ENCODE results near the gene RABGEF1. TPM values are rescaled to one million over a fixed set of nuclear protein-coding genes. Genes with fewer than 3 reads are reported as not detected.
"Not testable (repeated sequence)": the region's sequence is repeated elsewhere in the genome, so short reads cannot be mapped to it uniquely, and the experiment has no call there.

The RABGEF1 gene
- polyA plus RNA-seq, 1 of the 3 experiments (the other 2 are of a cell fraction), result 25.6 TPM

DNA sequence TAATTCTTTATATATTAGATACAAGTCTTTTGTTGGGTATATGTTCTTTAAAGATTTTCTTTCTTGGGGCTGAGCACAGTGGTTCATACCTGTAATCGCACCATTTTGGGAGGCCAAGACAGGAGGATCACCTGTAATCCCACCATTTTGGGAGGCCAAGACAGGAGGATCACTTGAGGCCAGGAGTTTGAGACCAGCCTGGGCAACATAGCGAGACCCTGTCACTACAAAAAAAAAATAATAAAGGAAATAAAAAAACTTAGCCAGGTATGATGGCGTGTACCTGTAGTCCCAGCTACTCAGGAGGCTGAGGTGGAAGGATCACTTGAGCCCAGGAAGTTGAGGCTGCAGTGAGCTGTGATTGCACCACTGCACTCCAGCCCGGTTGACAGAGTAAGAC lies 29.8 kb upstream of the RABGEF1 start:
- H3K9ac ChIP-seq; H3K4me2 ChIP-seq; POLR2A ChIA-PET; H3K27ac ChIP-seq (ENCODE audit: low read depth in 2 of 2, low read length in 1 of 2); H3K9me2 ChIP-seq; DNase-seq; H2AFZ ChIP-seq (ENCODE audit: low read depth); H3K4me3 ChIP-seq (ENCODE audit: low read depth in 2 of 2, low read length in 1 of 2); H4K20me1 ChIP-seq (ENCODE audit: insufficient read depth); CTCF ChIA-PET; H3K27me3 ChIP-seq (ENCODE audit: insufficient read depth); H3K4me1 ChIP-seq (ENCODE audit: control insufficient read depth in 1 of 2, insufficient read depth in 2 of 2, low read depth in 1 of 2, low read length in 1 of 2): not testable (repeated sequence)
- peaks cover 18% of the 10 kb centered on the region; the same call in 1 of the 2 replicates for H3K9me3 ChIP-seq
- 92% methylated on average over 4 of the region's 4 CpGs for WGBS (ENCODE audit: low lambda C conversion rate)
- peaks cover 15% of the 10 kb centered on the region; the same call in 1 of the 2 replicates for H3K79me2 ChIP-seq (ENCODE audit: insufficient read depth)
- H3F3A ChIP-seq (replicated peaks; ENCODE audit: insufficient read depth), result peaks cover 10% of the 10 kb centered on the region
- peaks cover 10 to 78% of the 10 kb centered on the region in 2 experiments for H3K36me3 ChIP-seq (replicated peaks in 1 of 2; ENCODE audit: control insufficient read depth in 1 of 2, insufficient read depth in 2 of 2, low read length in 1 of 2)

DNA sequence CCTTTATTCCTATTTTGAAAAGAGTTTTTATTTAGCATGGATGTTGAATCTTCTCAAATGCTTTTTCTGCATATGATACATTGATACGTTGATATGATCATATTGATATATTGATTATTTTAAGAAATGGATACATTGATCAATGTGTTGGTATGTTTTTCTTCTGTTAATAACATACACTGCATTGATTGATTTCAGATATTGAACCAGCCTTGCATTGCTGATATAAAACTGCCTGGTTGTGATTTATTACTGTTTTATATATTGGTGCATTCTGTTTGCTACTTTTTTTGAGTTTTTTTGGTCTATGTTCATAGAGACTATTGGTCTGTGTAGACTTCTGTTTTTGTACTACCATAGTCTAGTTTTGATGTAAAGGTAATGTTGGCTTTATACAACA lies 26.8 kb upstream of the RABGEF1 start:
- H3K27ac ChIP-seq (ENCODE audit: low read depth in 2 of 2, low read length in 1 of 2), result no peak overlapping the region
- H3K4me1 ChIP-seq (ENCODE audit: control insufficient read depth in 1 of 2, insufficient read depth in 2 of 2, low read depth in 1 of 2, low read length in 1 of 2), result no peaks in the 10 kb centered on the region
- H3K36me3 ChIP-seq (replicated peaks in 1 of 2; ENCODE audit: control insufficient read depth in 1 of 2, insufficient read depth in 2 of 2, low read length in 1 of 2), result peaks cover 11 to 83% of the 10 kb centered on the region in 2 experiments
- no peak overlapping the region for H3K9ac ChIP-seq
- no peak overlapping the region for H3K4me3 ChIP-seq (ENCODE audit: low read depth in 2 of 2, low read length in 1 of 2)
- no peaks in the 10 kb centered on the region for H4K20me1 ChIP-seq (ENCODE audit: insufficient read depth)
- TF ChIP-seq RFX5 (IDR thresholded peaks at IDR 0.05; ENCODE audit: low read length), result no peak
- no peak for TF ChIP-seq SMC3 (IDR thresholded peaks at IDR 0.05; ENCODE audit: low read depth, low read length)
- TF ChIP-seq NFIC (IDR thresholded peaks at IDR 0.05; ENCODE audit: borderline replicate concordance), result no peak
- TF ChIP-seq, protein P1, sequence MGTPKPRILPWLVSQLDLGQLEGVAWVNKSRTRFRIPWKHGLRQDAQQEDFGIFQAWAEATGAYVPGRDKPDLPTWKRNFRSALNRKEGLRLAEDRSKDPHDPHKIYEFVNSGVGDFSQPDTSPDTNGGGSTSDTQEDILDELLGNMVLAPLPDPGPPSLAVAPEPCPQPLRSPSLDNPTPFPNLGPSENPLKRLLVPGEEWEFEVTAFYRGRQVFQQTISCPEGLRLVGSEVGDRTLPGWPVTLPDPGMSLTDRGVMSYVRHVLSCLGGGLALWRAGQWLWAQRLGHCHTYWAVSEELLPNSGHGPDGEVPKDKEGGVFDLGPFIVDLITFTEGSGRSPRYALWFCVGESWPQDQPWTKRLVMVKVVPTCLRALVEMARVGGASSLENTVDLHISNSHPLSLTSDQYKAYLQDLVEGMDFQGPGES (IDR thresholded peaks at IDR 0.05; ENCODE audit: low read depth, low read length), result no peak
- TF ChIP-seq POLR2AphosphoS5 (IDR thresholded peaks at IDR 0.05; ENCODE audit: low read depth, low read length), result no peak
- TF ChIP-seq FOSL2 (IDR thresholded peaks at IDR 0.05; ENCODE audit: borderline replicate concordance, low read depth), result no peak
- TF ChIP-seq NRF1 (IDR thresholded peaks at IDR 0.05; ENCODE audit: low read depth, low read length), result no peak
- no peak for TF ChIP-seq YY1 (IDR thresholded peaks at IDR 0.05; ENCODE audit: low read depth)
- no peak for TF ChIP-seq RXRA (IDR thresholded peaks at IDR 0.05; ENCODE audit: borderline replicate concordance, low read depth)
- TF ChIP-seq EP300 (IDR thresholded peaks at IDR 0.05; ENCODE audit: borderline replicate concordance in 1 of 2, low read depth in 1 of 2, low read length in 1 of 2), result no peak
- no peak for TF ChIP-seq GABPA (IDR thresholded peaks at IDR 0.05; ENCODE audit: low read depth)
- no peak for TF ChIP-seq RAD21 (IDR thresholded peaks at IDR 0.05; ENCODE audit: low read length)
- no peak for TF ChIP-seq GATA2 (CRISPR knock-in tag; IDR thresholded peaks at IDR 0.05)
- TF ChIP-seq RCOR1 (IDR thresholded peaks at IDR 0.05; ENCODE audit: low read length), result no peak
- TF ChIP-seq TCF12 (IDR thresholded peaks at IDR 0.05), result no peak
- TF ChIP-seq, protein P2, sequence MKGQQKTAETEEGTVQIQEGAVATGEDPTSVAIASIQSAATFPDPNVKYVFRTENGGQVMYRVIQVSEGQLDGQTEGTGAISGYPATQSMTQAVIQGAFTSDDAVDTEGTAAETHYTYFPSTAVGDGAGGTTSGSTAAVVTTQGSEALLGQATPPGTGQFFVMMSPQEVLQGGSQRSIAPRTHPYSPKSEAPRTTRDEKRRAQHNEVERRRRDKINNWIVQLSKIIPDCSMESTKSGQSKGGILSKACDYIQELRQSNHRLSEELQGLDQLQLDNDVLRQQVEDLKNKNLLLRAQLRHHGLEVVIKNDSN (IDR thresholded peaks at IDR 0.05; ENCODE audit: borderline replicate concordance, low read depth), result no peak
- TF ChIP-seq FOXM1 (IDR thresholded peaks at IDR 0.05; ENCODE audit: low read depth), result no peak
- TF ChIP-seq EZH2phosphoT487 (IDR thresholded peaks at IDR 0.05; ENCODE audit: borderline replicate concordance, low read depth), result no peak
- TF ChIP-seq, protein P3, sequence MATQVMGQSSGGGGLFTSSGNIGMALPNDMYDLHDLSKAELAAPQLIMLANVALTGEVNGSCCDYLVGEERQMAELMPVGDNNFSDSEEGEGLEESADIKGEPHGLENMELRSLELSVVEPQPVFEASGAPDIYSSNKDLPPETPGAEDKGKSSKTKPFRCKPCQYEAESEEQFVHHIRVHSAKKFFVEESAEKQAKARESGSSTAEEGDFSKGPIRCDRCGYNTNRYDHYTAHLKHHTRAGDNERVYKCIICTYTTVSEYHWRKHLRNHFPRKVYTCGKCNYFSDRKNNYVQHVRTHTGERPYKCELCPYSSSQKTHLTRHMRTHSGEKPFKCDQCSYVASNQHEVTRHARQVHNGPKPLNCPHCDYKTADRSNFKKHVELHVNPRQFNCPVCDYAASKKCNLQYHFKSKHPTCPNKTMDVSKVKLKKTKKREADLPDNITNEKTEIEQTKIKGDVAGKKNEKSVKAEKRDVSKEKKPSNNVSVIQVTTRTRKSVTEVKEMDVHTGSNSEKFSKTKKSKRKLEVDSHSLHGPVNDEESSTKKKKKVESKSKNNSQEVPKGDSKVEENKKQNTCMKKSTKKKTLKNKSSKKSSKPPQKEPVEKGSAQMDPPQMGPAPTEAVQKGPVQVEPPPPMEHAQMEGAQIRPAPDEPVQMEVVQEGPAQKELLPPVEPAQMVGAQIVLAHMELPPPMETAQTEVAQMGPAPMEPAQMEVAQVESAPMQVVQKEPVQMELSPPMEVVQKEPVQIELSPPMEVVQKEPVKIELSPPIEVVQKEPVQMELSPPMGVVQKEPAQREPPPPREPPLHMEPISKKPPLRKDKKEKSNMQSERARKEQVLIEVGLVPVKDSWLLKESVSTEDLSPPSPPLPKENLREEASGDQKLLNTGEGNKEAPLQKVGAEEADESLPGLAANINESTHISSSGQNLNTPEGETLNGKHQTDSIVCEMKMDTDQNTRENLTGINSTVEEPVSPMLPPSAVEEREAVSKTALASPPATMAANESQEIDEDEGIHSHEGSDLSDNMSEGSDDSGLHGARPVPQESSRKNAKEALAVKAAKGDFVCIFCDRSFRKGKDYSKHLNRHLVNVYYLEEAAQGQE (IDR thresholded peaks at IDR 0.05; ENCODE audit: low read depth, low read length), result no peak
- no peaks in the 10 kb centered on the region for H3K9me2 ChIP-seq
- H3K27me3 ChIP-seq (ENCODE audit: insufficient read depth), result no peaks in the 10 kb centered on the region
- peaks cover 10% of the 10 kb centered on the region for H3F3A ChIP-seq (replicated peaks; ENCODE audit: insufficient read depth)
- no peak overlapping the region for H2AFZ ChIP-seq (ENCODE audit: low read depth)
- H3K79me2 ChIP-seq (ENCODE audit: insufficient read depth), result no peaks in the 10 kb centered on the region; the same call in 1 of the 2 replicates
- CTCF ChIA-PET, result no interaction called here
- no peak overlapping the region for H3K4me2 ChIP-seq
- 93% methylated on average over 1 of the region's 1 CpG for WGBS (ENCODE audit: low lambda C conversion rate)
- H3K9me3 ChIP-seq, result peaks cover 18% of the 10 kb centered on the region; the same call in 1 of the 2 replicates
- POLR2A ChIA-PET, result no interaction called here
- DNase-seq, result no peak

DNA sequence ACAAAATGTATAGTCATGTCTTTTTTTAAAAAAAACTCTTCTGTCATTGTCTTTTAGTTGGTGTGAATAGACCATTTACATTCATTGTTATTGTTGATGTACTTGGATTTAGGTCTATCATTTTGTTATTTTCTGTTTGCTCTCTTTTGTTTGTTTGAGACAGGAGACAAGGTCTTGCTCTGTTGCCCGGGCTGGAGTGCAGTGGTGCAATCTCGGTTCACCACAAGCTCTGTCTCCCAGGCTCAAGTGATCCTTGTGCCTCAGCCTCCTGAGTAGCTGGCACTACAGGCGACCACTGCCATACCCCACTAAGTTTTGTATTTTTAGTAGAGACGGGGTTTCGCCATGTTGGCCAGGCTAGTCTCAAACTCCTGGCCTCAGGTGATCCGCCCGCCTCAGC lies 23.9 kb upstream of the RABGEF1 start:
- H3F3A ChIP-seq (replicated peaks; ENCODE audit: insufficient read depth); H3K4me2 ChIP-seq; H3K4me1 ChIP-seq (ENCODE audit: control insufficient read depth in 1 of 2, insufficient read depth in 2 of 2, low read depth in 1 of 2, low read length in 1 of 2); DNase-seq; H3K79me2 ChIP-seq (ENCODE audit: insufficient read depth); H4K20me1 ChIP-seq (ENCODE audit: insufficient read depth); H3K9me2 ChIP-seq; POLR2A ChIA-PET; H3K27ac ChIP-seq (ENCODE audit: low read depth in 2 of 2, low read length in 1 of 2); H3K4me3 ChIP-seq (ENCODE audit: low read depth in 2 of 2, low read length in 1 of 2); H2AFZ ChIP-seq (ENCODE audit: low read depth); H3K9ac ChIP-seq; H3K27me3 ChIP-seq (ENCODE audit: insufficient read depth): not testable (repeated sequence)
- Histone ChIP-seq H3K36me3 (replicated peaks in 1 of 2; ENCODE audit: control insufficient read depth in 1 of 2, insufficient read depth in 2 of 2, low read length in 1 of 2) (peaks cover 11 to 76% of the 10 kb centered on the region in 2 experiments), H3K9me3 (peaks cover 12% of the 10 kb centered on the region; the same call in 1 of the 2 replicates)
- 97% methylated on average over 7 of the region's 7 CpGs for WGBS (ENCODE audit: low lambda C conversion rate)
- CTCF ChIA-PET, result interaction anchor here (0.7 to 0.8 kb wide), 3 partner anchors 12 to 20 kb away, joined by 3 to 4 read pairs (median 4); no protein-coding TSS in a partner anchor
